PC-3 (cell line): ENCODE results near the gene MS4A8.

Source experiments
- CTCF ChIP-seq: fragments of 300-600 bp; sonication (generic); conservative IDR thresholded peaks from 2 replicates; pipeline ENCODE4 v1.5.1; 2017; ENCODE audit warnings: antibody characterized with exemption, low read depth, mild to moderate bottlenecking, low read length
- EZH2 ChIP-seq: fragments of 300-600 bp; sonication (generic); IDR thresholded peaks from one replicate; pipeline ENCODE4 v1.6.1; 2017; ENCODE audit warnings: antibody characterized with exemption, mild to moderate bottlenecking, low read length; ENCODE audit not compliant: unreplicated experiment

DNA sequence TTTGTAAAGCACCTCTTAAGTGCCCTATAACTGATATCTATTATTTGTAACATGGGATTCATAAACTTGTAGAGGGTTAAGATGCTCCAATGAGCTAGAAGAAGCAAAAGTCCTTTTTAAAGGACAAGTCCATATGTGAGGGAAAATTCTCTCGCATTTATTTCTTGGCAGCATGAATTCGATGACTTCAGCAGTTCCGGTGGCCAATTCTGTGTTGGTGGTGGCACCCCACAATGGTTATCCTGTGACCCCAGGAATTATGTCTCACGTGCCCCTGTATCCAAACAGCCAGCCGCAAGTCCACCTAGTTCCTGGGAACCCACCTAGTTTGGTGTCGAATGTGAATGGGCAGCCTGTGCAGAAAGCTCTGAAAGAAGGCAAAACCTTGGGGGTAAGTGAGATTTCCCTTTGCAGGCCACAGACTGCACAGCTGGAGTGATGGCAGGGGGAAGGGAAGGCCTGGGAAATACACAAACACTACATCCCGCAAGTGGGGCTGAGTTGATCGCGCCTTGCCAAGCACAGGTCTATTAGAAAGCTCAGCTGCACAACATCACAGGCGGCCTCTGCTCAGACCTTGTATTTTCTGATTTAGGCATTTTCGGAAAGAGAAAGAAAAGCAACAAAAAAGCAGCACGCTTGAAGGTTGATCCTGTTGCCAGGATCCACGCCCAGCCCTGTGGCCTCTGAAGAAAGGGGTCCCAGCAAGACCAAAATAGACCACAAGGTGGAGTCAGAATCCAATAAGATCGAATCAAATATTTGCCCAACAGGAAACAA is 1.5 kb downstream of the MS4A8 start:
- TF ChIP-seq EZH2, result no peak
- TF ChIP-seq CTCF, result peak; percentile 83
